Stimulated activated CD4-positive, alpha-beta T cell treated with anti-CD3 and anti-CD28 coated beads, TNF-alpha, amount 100 ng/mL, for 4 hours (primary cell): ENCODE measurements around the gene ARSK.
"Not testable (repeated sequence)": the region's sequence is repeated elsewhere in the genome, so short reads cannot be mapped to it uniquely, and the experiment has no call there.

ENCODE experiments used
- DNase-seq, 3 experiments: peaks; one replicate each; pipeline ENCODE4 v3.0.0-alpha.2; 2020; ENCODE audit warnings: low read depth in 3 of 3

ARSK gene

DNA sequence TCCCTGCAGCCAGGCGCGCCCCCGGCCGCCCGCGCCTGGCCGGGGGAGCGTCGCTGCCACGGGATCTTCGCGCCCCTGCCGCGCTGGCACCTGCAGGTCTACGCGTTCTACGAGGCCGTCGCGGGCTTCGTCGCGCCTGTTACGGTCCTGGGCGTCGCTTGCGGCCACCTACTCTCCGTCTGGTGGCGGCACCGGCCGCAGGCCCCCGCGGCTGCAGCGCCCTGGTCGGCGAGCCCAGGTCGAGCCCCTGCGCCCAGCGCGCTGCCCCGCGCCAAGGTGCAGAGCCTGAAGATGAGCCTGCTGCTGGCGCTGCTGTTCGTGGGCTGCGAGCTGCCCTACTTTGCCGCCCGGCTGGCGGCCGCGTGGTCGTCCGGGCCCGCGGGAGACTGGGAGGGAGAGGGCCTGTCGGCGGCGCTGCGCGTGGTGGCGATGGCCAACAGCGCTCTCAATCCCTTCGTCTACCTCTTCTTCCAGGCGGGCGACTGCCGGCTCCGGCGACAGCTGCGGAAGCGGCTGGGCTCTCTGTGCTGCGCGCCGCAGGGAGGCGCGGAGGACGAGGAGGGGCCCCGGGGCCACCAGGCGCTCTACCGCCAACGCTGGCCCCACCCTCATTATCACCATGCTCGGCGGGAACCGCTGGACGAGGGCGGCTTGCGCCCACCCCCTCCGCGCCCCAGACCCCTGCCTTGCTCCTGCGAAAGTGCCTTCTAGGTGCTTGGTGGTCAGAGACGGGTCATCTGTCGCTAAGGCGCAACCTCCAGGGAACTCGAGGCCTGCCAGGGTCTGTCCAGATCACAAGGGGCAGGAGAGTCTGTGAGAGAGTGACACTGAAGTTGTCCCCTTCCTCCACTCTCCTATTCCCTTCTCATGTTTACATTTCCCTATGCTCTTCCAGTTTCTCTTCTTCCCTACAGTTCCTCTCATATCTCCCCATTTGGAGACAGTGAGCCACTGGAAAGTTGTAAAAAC is 66.3 kb downstream of the ARSK start:
- peak; percentile 2 to 35 (median 25) for DNase-seq

DNA sequence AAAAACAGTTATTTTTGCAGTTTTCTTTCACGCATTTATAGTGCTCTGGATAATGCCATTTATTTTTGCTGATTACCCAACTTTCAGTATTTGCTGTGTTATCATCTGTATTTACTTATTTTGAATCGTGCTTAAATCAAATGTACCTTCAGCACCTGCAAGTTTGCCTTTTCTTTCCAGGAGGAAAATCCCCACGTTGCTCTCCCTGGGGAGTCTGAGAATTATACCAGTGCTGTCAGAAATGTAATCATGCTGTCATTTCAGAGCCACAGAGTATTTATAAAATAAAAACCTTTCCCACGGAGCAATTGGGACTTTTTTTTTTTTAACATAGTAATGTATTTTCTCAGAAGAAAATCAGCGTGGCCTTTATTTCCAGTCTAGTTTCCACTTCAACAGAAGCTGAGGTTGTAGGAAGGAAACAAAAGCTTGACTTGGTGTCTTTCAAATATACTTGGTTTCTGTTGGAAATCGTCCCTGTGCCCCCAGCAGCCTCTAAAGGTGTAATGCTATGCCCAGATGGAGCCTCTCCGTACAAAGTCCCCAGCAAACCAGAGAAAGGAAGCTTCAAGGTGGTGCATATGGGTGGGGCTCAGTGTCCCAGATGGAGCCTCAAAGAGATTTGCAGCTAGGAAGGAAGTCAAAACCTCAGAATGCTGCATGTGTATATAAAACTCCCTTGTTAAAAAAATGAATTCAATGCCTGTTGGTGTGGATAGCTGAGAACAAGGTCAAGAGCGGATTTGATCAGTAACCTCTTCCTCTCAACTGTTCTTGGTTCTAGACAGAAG is 67.1 kb downstream of the ARSK start:
- no peak for DNase-seq

DNA sequence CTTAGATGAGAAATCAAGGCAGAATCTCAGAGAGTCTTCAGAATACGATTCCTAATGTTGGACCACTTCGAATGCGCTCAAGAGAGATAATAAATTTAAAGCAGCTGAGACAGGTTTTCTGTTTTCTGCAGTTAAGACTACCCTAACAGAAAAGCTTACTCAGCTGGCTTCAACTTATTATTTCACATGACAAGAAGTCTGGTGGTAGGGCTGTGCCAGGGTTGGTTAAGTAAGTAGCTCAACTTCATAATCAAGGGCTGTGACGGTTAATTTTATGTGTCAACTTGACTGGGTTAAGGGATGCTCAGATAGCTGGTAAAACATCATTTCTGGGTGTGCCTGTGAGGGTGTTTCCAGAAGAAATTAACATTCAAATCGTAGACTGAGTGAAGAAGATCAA is 68.8 kb downstream of the ARSK start:
- no peak for DNase-seq

DNA sequence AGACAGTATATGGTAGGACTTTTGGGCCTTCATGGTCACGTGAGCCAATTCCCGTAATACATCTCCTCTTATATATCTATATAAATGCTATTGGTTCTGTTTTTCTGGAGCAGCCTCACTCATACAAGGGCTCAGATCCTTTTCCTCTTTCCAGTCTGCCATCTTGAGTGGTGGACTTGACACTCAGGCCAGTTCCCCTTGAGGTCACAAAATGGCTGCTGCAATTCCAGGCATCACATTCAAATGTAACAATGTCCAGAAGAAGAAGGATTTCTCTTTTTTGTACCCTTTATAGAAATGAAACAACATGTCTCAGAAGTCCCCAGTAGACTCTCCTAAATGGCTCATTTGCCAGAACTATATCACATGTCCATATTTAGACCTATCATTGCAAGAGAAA is 69.5 kb downstream of the ARSK start:
- DNase-seq: no peak

DNA sequence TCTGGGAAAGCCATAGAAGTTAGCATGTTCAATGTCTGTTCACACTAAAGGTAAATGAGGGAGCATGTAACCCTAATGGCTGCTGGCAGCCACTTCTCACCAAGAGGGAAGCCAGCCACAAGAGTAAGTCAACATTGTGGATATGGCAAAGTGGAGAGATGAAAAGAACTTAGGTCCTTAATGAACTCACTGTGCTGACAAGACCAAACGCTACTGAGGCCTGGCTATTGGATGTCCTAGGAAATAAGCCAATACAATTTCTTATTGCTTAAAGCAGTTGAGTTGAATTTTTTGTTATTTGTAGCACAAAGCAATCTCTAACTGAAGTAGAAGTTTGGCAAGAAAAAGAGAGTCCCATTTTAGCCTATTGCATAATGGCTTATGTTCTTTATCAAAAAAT is 71.8 kb downstream of the ARSK start:
- DNase-seq: no peak

DNA sequence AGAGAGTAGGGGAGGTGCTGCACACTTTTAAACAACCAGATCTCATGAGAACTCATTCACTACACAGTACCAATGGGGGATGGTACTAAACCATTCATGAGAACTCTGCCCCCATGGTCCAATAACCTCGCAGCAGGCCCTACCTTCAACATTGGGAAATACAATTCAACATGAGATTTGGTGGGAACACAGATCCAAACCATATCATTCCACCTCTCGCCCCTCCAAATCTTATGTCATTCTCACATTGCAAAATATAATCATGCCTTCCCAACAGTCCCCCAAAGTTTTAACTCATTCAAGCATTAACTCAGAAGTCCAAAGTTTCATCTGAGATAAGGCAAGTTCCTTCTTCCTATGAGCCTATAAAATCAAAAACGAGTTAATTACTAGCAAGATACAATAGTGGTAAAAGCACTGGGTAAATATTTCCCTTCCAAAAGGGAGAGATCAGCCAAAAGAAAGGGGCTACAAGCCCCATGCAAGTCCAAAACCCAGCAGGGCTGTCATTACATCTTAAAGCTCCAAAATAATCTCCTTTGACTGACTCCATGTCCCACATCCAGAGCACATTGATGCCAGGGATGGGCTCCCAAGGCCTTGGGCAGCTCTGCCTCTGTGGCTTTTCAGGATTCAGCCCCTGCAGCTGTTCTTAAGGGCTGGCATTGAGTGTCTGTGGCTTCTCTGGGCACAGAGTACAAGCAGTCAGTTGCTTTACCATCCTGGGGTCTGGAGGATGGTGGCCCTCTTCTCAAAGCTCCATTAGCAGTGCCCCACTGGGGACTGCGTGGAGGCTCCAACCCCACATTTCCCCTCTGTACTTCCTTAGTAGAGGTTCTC is 73.3 kb downstream of the ARSK start:
- no peak for DNase-seq

DNA sequence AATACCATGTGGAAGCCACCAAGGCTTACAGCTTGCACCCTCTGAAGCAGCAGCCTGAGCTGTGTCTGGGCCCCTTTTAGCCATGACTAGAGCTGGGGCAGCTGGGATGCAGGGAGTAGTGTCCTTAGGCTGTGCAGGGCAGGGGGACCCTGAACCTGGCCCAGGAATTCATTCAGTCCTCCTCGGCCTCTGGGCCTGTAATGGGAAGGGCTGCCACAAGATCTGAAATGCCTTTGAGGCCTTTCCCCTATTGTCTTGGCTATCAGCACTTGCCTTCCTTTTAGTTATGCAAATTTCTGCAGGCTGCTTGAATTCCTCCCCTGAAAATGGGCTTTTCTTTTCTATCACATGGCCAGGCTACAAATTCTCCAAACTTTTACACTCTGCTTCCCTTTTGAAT is 74.0 kb downstream of the ARSK start:
- no peak for DNase-seq

DNA sequence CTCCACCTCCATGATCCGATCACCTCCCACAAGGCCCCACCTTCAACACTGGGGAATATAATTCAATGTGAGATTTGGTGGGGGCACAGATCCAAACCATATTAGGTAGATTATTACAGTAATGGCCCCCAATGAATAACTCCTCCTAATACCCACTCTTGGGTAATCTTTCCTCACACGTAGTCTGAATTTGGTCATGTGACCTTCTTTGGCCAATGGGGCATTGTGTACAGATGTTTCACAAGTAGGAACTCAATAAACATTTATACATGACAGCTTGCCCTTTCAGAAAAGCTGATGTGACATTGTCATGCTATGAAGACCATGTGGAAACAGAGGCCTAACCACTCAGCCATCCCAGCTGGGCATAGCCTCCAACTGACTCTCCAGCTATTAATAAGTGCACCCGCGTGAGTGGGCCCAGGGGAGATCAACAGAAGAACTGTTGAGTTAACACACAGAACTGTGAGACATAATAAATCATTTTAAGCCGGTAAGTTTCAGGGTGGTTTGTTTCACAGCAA is 75.6 kb downstream of the ARSK start:
- no peak for DNase-seq

DNA sequence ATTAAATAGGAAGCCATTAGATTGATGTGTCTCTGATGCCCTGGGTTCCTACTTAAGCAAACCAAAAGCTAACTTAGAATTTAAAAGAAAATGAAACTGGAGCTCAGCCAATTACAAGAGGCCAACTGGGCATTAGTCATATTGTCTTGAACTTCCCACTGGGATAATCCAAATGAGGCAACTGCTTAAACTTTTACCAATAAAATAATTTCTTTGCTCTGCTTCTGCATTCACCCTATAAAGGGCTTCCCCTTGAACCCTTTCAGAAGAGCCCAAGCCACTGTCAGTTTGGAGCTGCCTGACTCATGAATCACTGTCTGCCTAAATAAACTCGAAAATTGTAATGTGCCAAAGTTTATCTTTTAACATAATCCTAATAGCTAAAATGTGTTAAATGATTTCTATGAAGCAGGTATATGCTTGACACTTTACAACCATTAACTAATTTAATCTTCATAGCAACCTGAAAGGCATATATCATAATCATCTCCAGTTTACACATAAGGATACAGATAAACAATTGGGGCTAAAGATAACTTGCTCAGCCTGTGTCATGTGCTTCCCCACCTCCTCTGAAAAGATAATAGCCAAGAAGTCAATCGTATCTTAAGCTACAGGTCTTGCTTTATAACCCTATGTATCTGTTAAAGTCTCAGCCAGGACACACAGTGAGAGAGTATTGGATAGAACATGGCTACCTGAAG is 76.5 kb downstream of the ARSK start:
- DNase-seq: no peak

DNA sequence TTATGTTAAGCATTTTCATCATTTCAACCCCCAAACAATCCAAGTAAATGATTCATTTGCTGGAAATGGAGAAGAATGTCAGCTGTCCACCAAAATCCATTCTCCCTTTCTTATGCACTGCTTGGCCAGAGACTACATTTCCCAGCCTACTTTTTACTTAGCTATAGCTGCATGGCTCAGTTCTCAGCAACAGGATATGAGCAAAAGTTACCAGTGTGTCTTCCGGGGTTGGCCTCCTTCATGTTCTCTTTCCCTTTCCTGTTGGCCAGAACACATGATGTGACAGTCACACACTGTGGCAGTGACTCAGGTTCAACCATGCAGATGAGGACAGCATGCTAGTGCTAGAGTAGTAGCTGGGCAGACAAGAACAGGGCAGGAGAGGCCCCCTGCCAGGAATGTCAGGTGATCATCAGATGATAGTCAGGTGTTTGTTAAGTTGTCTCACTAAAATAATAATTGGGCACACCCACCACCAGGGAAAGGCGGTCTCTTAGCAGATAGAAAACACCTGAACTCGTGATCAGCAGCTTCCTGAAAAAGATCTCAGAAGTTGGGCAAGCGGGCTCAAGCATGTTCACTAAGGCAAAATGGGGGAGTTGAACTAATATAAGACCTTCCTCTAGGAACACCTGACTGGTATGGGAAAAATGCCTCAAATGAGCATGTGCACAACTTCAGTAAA is 77.2 kb downstream of the ARSK start:
- peak; percentile 33 to 59 (median 58) for DNase-seq

DNA sequence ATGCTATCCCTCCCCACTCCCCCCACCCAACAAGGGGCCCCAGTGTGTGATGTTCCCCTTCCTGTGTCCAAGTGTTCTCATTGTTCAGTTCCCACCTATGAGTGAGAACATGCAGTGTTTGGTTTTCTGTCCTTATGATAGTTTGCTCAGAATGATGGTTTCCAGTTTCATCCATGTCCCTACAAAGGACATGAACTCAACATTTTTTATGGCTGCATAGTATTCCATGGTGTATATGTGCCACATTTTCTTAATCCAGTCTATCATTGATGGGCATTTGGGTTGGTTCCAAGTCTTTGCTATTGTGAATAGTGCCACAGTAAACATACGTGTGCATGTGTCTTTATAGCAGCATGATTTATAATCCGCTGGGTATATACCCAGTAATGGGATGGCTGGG is 78.0 kb downstream of the ARSK start:
- DNase-seq: not testable (repeated sequence)

DNA sequence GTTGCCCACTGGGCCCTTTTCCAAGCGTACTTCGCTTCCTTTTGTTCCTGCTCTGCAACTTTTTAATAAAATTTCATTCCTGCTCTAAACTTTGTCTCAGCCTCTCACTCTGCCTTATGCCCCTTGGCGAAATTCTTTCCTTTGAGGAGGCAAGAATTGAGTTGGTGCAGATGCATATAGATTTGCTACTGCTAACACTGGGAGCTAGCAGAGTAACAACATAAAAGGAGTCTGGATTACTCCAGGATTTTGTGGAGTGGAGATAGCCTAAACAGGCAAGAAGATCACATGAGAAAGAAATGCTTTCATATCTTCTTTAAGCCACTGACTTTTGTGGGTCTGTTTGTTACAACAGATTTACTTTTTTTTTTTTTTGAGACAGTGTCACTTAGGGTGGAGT is 78.8 kb downstream of the ARSK start:
- no peak for DNase-seq

DNA sequence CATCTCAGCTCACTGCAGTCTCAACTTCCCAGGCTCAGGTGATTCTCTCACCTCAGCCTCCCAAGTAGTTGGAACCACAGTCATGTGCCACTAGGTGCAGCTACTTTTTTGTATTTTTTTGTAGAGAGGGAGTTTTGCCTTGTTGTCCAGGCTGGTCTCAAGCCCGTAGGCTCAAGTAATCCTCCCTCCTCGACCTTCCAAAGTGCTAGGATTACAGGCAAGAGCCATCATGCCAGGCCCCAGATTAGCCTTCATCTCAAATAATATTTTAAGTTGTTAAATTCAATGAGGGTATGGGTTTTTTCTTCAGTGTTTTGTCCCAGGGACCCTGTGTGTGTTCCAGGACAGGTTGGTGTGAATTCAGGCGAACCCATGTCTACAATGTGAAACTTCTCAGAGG is 79.2 kb downstream of the ARSK start:
- DNase-seq: no peak

DNA sequence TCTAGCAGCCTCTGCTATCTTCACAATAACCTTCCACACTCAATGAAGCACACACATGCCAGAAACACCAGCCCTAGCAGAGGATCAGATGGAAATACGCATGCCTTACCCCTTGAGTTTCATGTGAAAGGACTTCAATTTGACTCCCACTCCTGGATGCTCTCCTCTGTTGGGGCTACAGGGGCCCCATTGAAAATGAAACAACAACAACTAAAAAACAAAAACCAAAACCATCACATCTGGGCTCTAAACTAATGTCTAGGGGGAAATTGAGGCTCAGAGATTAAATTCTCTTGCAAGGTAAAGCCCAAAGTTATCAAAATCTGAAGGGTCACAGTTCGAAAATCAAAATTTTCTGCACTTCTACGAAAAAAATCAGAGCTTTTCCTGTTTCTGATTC is 83.7 kb downstream of the ARSK start:
- DNase-seq: no peak

DNA sequence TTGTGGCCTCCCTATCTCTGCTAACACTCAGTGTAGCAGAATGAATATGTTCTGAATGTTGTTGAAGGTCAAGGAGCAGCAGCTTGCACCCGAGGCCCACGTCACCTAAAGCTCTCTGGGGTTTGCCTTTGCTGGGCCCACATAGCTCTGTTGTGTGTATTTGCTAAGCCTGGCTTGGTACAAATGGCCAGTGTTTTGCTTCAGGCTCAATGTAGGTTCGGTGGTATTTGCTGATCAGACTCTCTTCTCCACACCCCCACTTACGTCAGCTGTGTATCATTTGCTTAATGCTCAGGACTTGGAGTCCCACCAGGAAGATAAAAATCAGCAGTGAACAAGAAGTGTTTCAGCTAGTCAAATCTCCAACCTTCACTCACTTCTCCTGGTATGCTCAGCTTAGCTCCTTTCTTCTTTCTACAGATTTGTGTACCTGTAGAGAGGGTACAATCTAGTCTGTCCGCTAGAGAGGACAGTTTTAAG is 86.9 kb downstream of the ARSK start:
- DNase-seq: no peak

DNA sequence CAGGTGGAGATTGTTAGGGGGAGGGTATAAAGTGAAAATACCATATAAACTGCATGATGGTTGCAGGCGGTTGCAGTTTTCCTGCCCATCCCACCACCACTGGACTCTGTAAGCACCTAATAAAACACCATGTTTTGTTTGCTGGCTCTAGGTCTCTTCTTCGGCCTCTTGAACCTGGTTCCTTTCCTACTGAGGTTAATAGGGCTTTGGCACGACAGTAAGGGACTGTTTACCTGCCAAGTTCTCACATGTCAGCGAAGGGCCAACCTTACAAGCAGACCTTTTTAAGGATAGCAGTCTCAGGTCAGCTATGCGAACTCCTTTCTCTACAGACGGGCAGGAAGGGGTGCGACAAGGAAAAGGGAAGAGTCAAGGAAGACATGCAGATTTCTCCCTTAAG is 88.3 kb downstream of the ARSK start:
- no peak for DNase-seq

DNA sequence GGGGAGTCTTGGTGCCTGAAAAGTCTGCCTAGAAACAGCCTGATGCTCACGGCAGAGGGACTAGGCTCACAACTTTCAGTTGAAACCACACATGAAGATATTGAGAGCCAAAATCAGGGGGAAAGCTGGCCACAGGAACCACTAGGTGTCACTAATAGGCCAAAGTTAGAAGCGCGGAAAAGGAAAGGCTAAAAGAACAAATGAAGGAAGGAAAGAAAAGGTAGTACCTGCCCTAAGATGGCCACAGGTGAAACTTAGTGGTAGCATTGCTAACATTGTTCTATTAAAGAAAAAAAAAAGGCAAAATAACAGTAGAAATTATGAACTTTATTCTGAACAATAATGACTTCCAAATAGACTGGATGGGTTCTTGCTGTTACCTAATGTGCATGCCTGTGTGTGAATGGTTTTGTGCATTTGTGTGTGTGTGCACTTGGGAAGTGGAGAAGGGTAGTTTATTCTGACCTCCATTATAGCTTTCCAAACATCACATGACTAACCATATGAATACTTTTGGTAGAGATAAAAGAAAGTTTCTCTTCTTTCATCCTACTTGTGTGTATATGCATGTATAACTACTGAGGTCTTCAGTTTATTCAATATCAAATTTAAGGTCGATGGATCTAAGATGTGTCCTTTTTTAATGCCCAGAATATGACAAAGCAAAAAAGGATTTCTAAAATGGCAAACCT is 89.6 kb downstream of the ARSK start:
- DNase-seq: peak in 2 of 3 experiments; percentile 9 to 12

DNA sequence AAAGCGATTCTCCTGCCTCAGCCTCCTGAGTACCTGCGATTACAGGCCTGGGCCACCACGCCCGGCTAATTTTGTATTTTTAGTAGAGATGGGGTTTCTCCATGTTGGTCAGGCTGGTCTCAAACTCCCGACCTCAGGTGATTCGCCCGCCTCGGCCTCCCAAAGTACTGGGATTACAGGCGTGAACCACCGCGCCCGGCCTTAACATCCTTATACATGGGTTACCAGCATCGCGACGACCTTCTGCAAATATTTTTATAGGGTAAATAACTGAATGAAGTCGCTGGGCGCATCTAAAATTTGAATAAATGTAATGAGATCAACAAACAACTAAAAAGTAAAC is 91.3 kb downstream of the ARSK start:
- DNase-seq: not testable (repeated sequence)

DNA sequence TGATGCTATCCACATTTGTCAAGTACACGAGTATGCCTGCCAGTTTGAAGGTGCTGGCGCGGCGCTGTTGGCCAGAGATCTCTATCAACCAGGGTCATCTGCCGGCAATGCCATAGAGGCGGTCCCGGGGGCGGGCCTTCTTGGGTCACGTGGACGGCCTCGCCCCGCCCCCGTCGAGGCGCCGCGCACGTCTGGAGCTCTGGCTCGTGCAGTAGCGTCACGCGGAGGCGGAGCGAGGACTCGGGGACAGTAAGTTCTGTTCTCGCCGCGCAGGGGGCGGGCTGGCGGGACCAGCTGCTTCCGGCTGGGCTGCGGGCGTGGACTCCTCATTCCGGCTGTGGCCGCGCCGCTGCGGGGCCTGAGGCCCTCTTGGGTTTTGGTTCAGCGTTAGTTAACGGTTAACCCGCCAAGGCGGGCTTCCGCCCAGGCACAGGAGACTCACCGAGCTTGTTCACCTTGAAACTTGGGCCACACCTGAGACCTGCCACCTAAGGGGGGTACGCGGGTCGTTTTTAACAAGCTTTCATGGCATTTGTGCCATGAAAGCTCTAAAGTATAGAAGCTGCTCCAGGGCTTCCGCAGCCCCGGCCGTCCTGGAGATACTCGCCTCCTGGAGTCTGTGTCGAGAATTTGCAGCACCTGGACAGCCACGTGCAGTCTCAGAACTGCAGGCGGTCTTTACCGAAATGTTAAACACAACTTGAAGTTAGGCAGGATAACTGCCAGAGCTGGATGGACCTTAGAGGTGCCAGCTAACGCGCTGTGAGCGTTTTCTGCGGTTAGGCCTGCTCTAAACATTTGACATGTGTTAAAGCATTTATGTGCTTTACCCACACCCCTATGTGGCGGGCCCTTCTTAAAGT is 91.9 kb downstream of the ARSK start, which contains the start of gene RFESD:
RFESD (plus strand) TSS at position 209 of the 863 bp plus-strand sequence. CDS start 5,495 bp downstream, outside the sequence.
- DNase-seq: peak; percentile 88 to 92 (median 90)
